Measurements from ENCODE around the gene PTPRT. TPM values are rescaled to one million over a fixed set of nuclear protein-coding genes. Genes with fewer than 3 reads are reported as not detected.

Gene PTPRT
- total RNA-seq, 1 donor from 2014 or later, result 0.56 TPM

GRCh38 chr20:42981253-42981652 is 208.5 kb downstream of the PTPRT start:
- peaks cover 3% of the 10 kb centered on the region for H3K9me3 Mint-ChIP-seq
- no peak for TF ChIP-seq CTCF (conservative IDR thresholded peaks at IDR 0.05)
- H3K27ac Mint-ChIP-seq (ENCODE audit: unreplicated experiment), result no peak overlapping the region
- peaks cover 17% of the 10 kb centered on the region for H3K27me3 Mint-ChIP-seq (ENCODE audit: low read depth)
- DNase-seq (ENCODE audit: low read depth, low spot score), result no peak
- H3K36me3 Mint-ChIP-seq (ENCODE audit: low read depth), result no peaks in the 10 kb centered on the region
- H3K4me3 Mint-ChIP-seq, result no peak overlapping the region
- H3K4me1 Mint-ChIP-seq, result peaks cover 11% of the 10 kb centered on the region

- Mint-ChIP-seq H3K9me3 (peaks cover 3% of the 10 kb centered on the region), H3K4me3 (no peak overlapping the region)
These were observed 210.0 kb downstream of the PTPRT start for GRCh38 chr20:42979720-42980119.

GRCh38 chr20:42978184-42978974 is 211.3 kb downstream of the PTPRT start:
- Mint-ChIP-seq H3K9me3 (peaks cover 3% of the 10 kb centered on the region), H3K27me3 (ENCODE audit: low read depth) (peaks cover 28% of the 10 kb centered on the region), H3K4me1 (peaks cover 4% of the 10 kb centered on the region), H3K36me3 (ENCODE audit: low read depth) (no peaks in the 10 kb centered on the region), H3K4me3 (no peak overlapping the region), H3K27ac (ENCODE audit: unreplicated experiment) (no peak overlapping the region)
- DNase-seq (ENCODE audit: low read depth, low spot score), result no peak
- no peak for TF ChIP-seq CTCF (conservative IDR thresholded peaks at IDR 0.05)

More at GRCh38 chr20:42979720-42980119, 210.0 kb downstream of the PTPRT start:
- TF ChIP-seq CTCF (conservative IDR thresholded peaks at IDR 0.05), result no peak
- DNase-seq (ENCODE audit: low read depth, low spot score), result no peak
- Mint-ChIP-seq H3K4me1 (peaks cover 4% of the 10 kb centered on the region), H3K36me3 (ENCODE audit: low read depth) (no peaks in the 10 kb centered on the region), H3K27me3 (ENCODE audit: low read depth) (peaks cover 18% of the 10 kb centered on the region), H3K27ac (ENCODE audit: unreplicated experiment) (no peak overlapping the region)

GRCh38 chr20:42975974-42976373 is 213.7 kb downstream of the PTPRT start:
- Mint-ChIP-seq H3K27me3 (ENCODE audit: low read depth) (peaks cover 39% of the 10 kb centered on the region), H3K4me1 (peaks cover 4% of the 10 kb centered on the region), H3K4me3 (no peak overlapping the region), H3K36me3 (ENCODE audit: low read depth) (no peaks in the 10 kb centered on the region), H3K9me3 (no peaks in the 10 kb centered on the region), H3K27ac (ENCODE audit: unreplicated experiment) (no peak overlapping the region)
- no peak for DNase-seq (ENCODE audit: low read depth, low spot score)
- no peak for TF ChIP-seq CTCF (conservative IDR thresholded peaks at IDR 0.05)

- Mint-ChIP-seq H3K27ac (ENCODE audit: unreplicated experiment) (no peak overlapping the region), H3K27me3 (ENCODE audit: low read depth) (peaks cover 30% of the 10 kb centered on the region), H3K36me3 (ENCODE audit: low read depth) (no peaks in the 10 kb centered on the region), H3K9me3 (no peaks in the 10 kb centered on the region), H3K4me3 (no peak overlapping the region), H3K4me1 (no peaks in the 10 kb centered on the region)
- no peak for TF ChIP-seq CTCF (conservative IDR thresholded peaks at IDR 0.05)
- no peak for DNase-seq (ENCODE audit: low read depth, low spot score)
These were observed 215.4 kb downstream of the PTPRT start for GRCh38 chr20:42974347-42974746.
